ENCODE measurements around the gene PNPO.
A peak's percentile ranks its signal among the peaks of the same experiment; 100 is the strongest.

GRCh38 chr17:47946929-47947397 lies 5.6 kb downstream of the PNPO start:
- TF ChIP-seq CTCF (conservative IDR thresholded peaks at IDR 0.05; ENCODE audit: low read depth, low read length), result peak; percentile 92
- no peak for TF ChIP-seq EZH2 (IDR thresholded peaks at IDR 0.05; ENCODE audit: borderline replicate concordance, low read depth, low read length, poor library complexity, severe bottlenecking)
